ENCODE measurements around the gene LZIC. TPM values are rescaled to one million over a fixed set of nuclear protein-coding genes. Genes with fewer than 3 reads are reported as not detected.
A peak's percentile ranks its signal among the peaks of the same experiment; 100 is the strongest.

Gene LZIC
- total and polyA plus RNA-seq, 2 of the 13 experiments (the other 11 are each of a cell fraction or from before 2014, with no cell fraction given) = 25.2 to 71.8 TPM

- TF ChIP-seq THAP9 (CRISPR knock-in tag; IDR thresholded peaks at IDR 0.05; ENCODE audit: borderline replicate concordance) = 0 out of 2 replicates have a peak, but pooled peaks have one; percentile 21
- TF ChIP-seq ZFP36L2 (CRISPR knock-in tag; IDR thresholded peaks at IDR 0.05) = no peak
- no peak for TF ChIP-seq ZNF577 (CRISPR knock-in tag; IDR thresholded peaks at IDR 0.05; ENCODE audit: borderline replicate concordance, low read depth)
- TF ChIP-seq RCOR2 (CRISPR knock-in tag; IDR thresholded peaks at IDR 0.05) = no peak
- no peak for TF ChIP-seq DMAP1 (CRISPR knock-in tag; IDR thresholded peaks at IDR 0.05)
- TF ChIP-seq RNF2 (conservative IDR thresholded peaks at IDR 0.05; ENCODE audit: low read depth) = no peak
- no peak for TF ChIP-seq ZBTB7A (CRISPR knock-in tag; IDR thresholded peaks at IDR 0.05)
- no peak for TF ChIP-seq HNF4A (CRISPR knock-in tag; IDR thresholded peaks at IDR 0.05)
- TF ChIP-seq GLI4 (CRISPR knock-in tag; IDR thresholded peaks at IDR 0.05; ENCODE audit: borderline replicate concordance) = no peak
- TF ChIP-seq KLF11 (CRISPR knock-in tag; IDR thresholded peaks at IDR 0.05) = no peak
- TF ChIP-seq ZSCAN22 (CRISPR knock-in tag; IDR thresholded peaks at IDR 0.05) = no peak
- TF ChIP-seq IRF9 (CRISPR knock-in tag; IDR thresholded peaks at IDR 0.05; ENCODE audit: borderline replicate concordance) = no peak
- no peak for TF ChIP-seq ZNF605 (CRISPR knock-in tag; IDR thresholded peaks at IDR 0.05)
- TF ChIP-seq AGO2 (optimal IDR thresholded peaks at IDR 0.05; ENCODE audit: low read depth, low read length) = peak; percentile 69
- TF ChIP-seq TFE3 (CRISPR knock-in tag; IDR thresholded peaks at IDR 0.05) = no peak
- TF ChIP-seq ZNF280D (CRISPR knock-in tag; IDR thresholded peaks at IDR 0.05) = no peak
- no peak for TF ChIP-seq PRMT3 (CRISPR knock-in tag; IDR thresholded peaks at IDR 0.05; ENCODE audit: borderline replicate concordance, low read depth)
- TF ChIP-seq ZNF513 (CRISPR knock-in tag; conservative IDR thresholded peaks at IDR 0.05) = no peak
- no peak for TF ChIP-seq ZFYVE20 (CRISPR knock-in tag; IDR thresholded peaks at IDR 0.05; ENCODE audit: borderline replicate concordance, low read depth)
Observed at GRCh38 chr1:9909234-9910046, 33.8 kb downstream of the LZIC start (continued).
